ENCODE data around the gene ULK4.

The ULK4 gene

GRCh38 chr3:41961751-41962679 lies at the start of gene ULK4:
Gene ULK4, minus strand, starts transcription at chr3:41962103. Its CDS starts 7,344 bp downstream, at chr3:41954759.
- Histone ChIP-seq H3K4me3 (ENCODE audit: low read length) (peak within 1 kb of the TSS; percentile 96), H3K27me3 (ENCODE audit: control insufficient read depth, insufficient read depth, low read length) (no peaks in the 10 kb centered on the region), H3K9me3 (ENCODE audit: control insufficient read depth, low read depth, low read length) (no peaks in the 10 kb centered on the region), H3K9ac (ENCODE audit: low read length) (peak within 1 kb of the TSS; percentile 85), H3K36me3 (ENCODE audit: control insufficient read depth, low read depth, low read length) (no peaks in the 10 kb centered on the region), H3K27ac (ENCODE audit: low read length) (no peak within 1 kb of the TSS), H3K4me1 (ENCODE audit: control insufficient read depth, low read depth, low read length) (peaks cover 4% of the 10 kb centered on the region)

- Histone ChIP-seq H3K27me3 (ENCODE audit: control insufficient read depth, insufficient read depth, low read length) (peaks cover 21% of the 10 kb centered on the region), H3K27ac (ENCODE audit: low read length) (no peak overlapping the region), H3K36me3 (ENCODE audit: control insufficient read depth, low read depth, low read length) (no peaks in the 10 kb centered on the region), H3K9ac (ENCODE audit: low read length) (no peak overlapping the region), H3K4me1 (ENCODE audit: control insufficient read depth, low read depth, low read length) (peaks cover 13% of the 10 kb centered on the region), H3K4me3 (ENCODE audit: low read length) (no peak overlapping the region), H3K9me3 (ENCODE audit: control insufficient read depth, low read depth, low read length) (no peaks in the 10 kb centered on the region)
These were observed 48.6 kb upstream of the ULK4 start for GRCh38 chr3:42010530-42010929.

- peaks cover 5% of the 10 kb centered on the region for H3K4me1 ChIP-seq (ENCODE audit: control insufficient read depth, low read depth, low read length)
- no peak overlapping the region for H3K27ac ChIP-seq (ENCODE audit: low read length)
- H3K9me3 ChIP-seq (ENCODE audit: control insufficient read depth, low read depth, low read length) = no peaks in the 10 kb centered on the region
- H3K4me3 ChIP-seq (ENCODE audit: low read length) = no peak overlapping the region
- no peak overlapping the region for H3K9ac ChIP-seq (ENCODE audit: low read length)
- peaks cover 14% of the 10 kb centered on the region for H3K27me3 ChIP-seq (ENCODE audit: control insufficient read depth, insufficient read depth, low read length)
- H3K36me3 ChIP-seq (ENCODE audit: control insufficient read depth, low read depth, low read length) = no peaks in the 10 kb centered on the region
These were observed 47.6 kb upstream of the ULK4 start for GRCh38 chr3:42009456-42009855.

GRCh38 chr3:42007785-42008184 lies 45.9 kb upstream of the ULK4 start:
- Histone ChIP-seq H3K9ac (ENCODE audit: low read length) (no peak overlapping the region), H3K27ac (ENCODE audit: low read length) (no peak overlapping the region), H3K4me3 (ENCODE audit: low read length) (no peak overlapping the region), H3K9me3 (ENCODE audit: control insufficient read depth, low read depth, low read length) (no peaks in the 10 kb centered on the region), H3K27me3 (ENCODE audit: control insufficient read depth, insufficient read depth, low read length) (peaks cover 7% of the 10 kb centered on the region), H3K4me1 (ENCODE audit: control insufficient read depth, low read depth, low read length) (peaks cover 4% of the 10 kb centered on the region), H3K36me3 (ENCODE audit: control insufficient read depth, low read depth, low read length) (no peaks in the 10 kb centered on the region)

GRCh38 chr3:42005401-42005800 lies 43.5 kb upstream of the ULK4 start:
- no peak overlapping the region for H3K9ac ChIP-seq (ENCODE audit: low read length)
- H3K9me3 ChIP-seq (ENCODE audit: control insufficient read depth, low read depth, low read length) = no peaks in the 10 kb centered on the region
- H3K36me3 ChIP-seq (ENCODE audit: control insufficient read depth, low read depth, low read length) = no peaks in the 10 kb centered on the region
- H3K27ac ChIP-seq (ENCODE audit: low read length) = no peak overlapping the region
- no peaks in the 10 kb centered on the region for H3K27me3 ChIP-seq (ENCODE audit: control insufficient read depth, insufficient read depth, low read length)
- no peaks in the 10 kb centered on the region for H3K4me1 ChIP-seq (ENCODE audit: control insufficient read depth, low read depth, low read length)
- no peak overlapping the region for H3K4me3 ChIP-seq (ENCODE audit: low read length)

- Histone ChIP-seq H3K9ac (ENCODE audit: low read length) (no peak overlapping the region), H3K36me3 (ENCODE audit: control insufficient read depth, low read depth, low read length) (no peaks in the 10 kb centered on the region), H3K27me3 (ENCODE audit: control insufficient read depth, insufficient read depth, low read length) (no peaks in the 10 kb centered on the region), H3K4me3 (ENCODE audit: low read length) (no peak overlapping the region), H3K4me1 (ENCODE audit: control insufficient read depth, low read depth, low read length) (no peaks in the 10 kb centered on the region), H3K9me3 (ENCODE audit: control insufficient read depth, low read depth, low read length) (no peaks in the 10 kb centered on the region), H3K27ac (ENCODE audit: low read length) (no peak overlapping the region)
These were observed 40.9 kb upstream of the ULK4 start for GRCh38 chr3:42002790-42003189.

GRCh38 chr3:42001777-42002176 lies 39.9 kb upstream of the ULK4 start:
- no peaks in the 10 kb centered on the region for H3K36me3 ChIP-seq (ENCODE audit: control insufficient read depth, low read depth, low read length)
- no peak overlapping the region for H3K27ac ChIP-seq (ENCODE audit: low read length)
- H3K27me3 ChIP-seq (ENCODE audit: control insufficient read depth, insufficient read depth, low read length) = no peaks in the 10 kb centered on the region
- H3K4me1 ChIP-seq (ENCODE audit: control insufficient read depth, low read depth, low read length) = no peaks in the 10 kb centered on the region
- H3K9ac ChIP-seq (ENCODE audit: low read length) = no peak overlapping the region
- no peak overlapping the region for H3K4me3 ChIP-seq (ENCODE audit: low read length)
- no peaks in the 10 kb centered on the region for H3K9me3 ChIP-seq (ENCODE audit: control insufficient read depth, low read depth, low read length)

GRCh38 chr3:41999909-42000308 lies 38.0 kb upstream of the ULK4 start:
- Histone ChIP-seq H3K36me3 (ENCODE audit: control insufficient read depth, low read depth, low read length) (no peaks in the 10 kb centered on the region), H3K4me3 (ENCODE audit: low read length) (no peak overlapping the region), H3K9ac (ENCODE audit: low read length) (no peak overlapping the region), H3K4me1 (ENCODE audit: control insufficient read depth, low read depth, low read length) (no peaks in the 10 kb centered on the region), H3K27me3 (ENCODE audit: control insufficient read depth, insufficient read depth, low read length) (no peaks in the 10 kb centered on the region), H3K9me3 (ENCODE audit: control insufficient read depth, low read depth, low read length) (no peaks in the 10 kb centered on the region), H3K27ac (ENCODE audit: low read length) (no peak overlapping the region)

GRCh38 chr3:41997702-41998550 lies 36.0 kb upstream of the ULK4 start:
- Histone ChIP-seq H3K27me3 (ENCODE audit: control insufficient read depth, insufficient read depth, low read length) (no peaks in the 10 kb centered on the region), H3K9ac (ENCODE audit: low read length) (no peak overlapping the region), H3K36me3 (ENCODE audit: control insufficient read depth, low read depth, low read length) (no peaks in the 10 kb centered on the region), H3K9me3 (ENCODE audit: control insufficient read depth, low read depth, low read length) (no peaks in the 10 kb centered on the region), H3K4me1 (ENCODE audit: control insufficient read depth, low read depth, low read length) (no peaks in the 10 kb centered on the region), H3K4me3 (ENCODE audit: low read length) (no peak overlapping the region), H3K27ac (ENCODE audit: low read length) (no peak overlapping the region)

- no peak overlapping the region for H3K27ac ChIP-seq (ENCODE audit: low read length)
- no peaks in the 10 kb centered on the region for H3K36me3 ChIP-seq (ENCODE audit: control insufficient read depth, low read depth, low read length)
- H3K9me3 ChIP-seq (ENCODE audit: control insufficient read depth, low read depth, low read length) = no peaks in the 10 kb centered on the region
- no peaks in the 10 kb centered on the region for H3K27me3 ChIP-seq (ENCODE audit: control insufficient read depth, insufficient read depth, low read length)
- no peak overlapping the region for H3K9ac ChIP-seq (ENCODE audit: low read length)
- no peak overlapping the region for H3K4me3 ChIP-seq (ENCODE audit: low read length)
- H3K4me1 ChIP-seq (ENCODE audit: control insufficient read depth, low read depth, low read length) = no peaks in the 10 kb centered on the region
These were observed 29.5 kb upstream of the ULK4 start for GRCh38 chr3:41991437-41991836.

- H3K9ac ChIP-seq (ENCODE audit: low read length) = no peak overlapping the region
- no peak overlapping the region for H3K4me3 ChIP-seq (ENCODE audit: low read length)
These were observed 27.6 kb upstream of the ULK4 start for GRCh38 chr3:41989518-41989917.

More at GRCh38 chr3:41989518-41989917, 27.6 kb upstream of the ULK4 start:
- H3K9me3 ChIP-seq (ENCODE audit: control insufficient read depth, low read depth, low read length) = no peaks in the 10 kb centered on the region
- no peak overlapping the region for H3K27ac ChIP-seq (ENCODE audit: low read length)
- H3K36me3 ChIP-seq (ENCODE audit: control insufficient read depth, low read depth, low read length) = no peaks in the 10 kb centered on the region
- H3K27me3 ChIP-seq (ENCODE audit: control insufficient read depth, insufficient read depth, low read length) = no peaks in the 10 kb centered on the region
- no peaks in the 10 kb centered on the region for H3K4me1 ChIP-seq (ENCODE audit: control insufficient read depth, low read depth, low read length)

Measured in iPS-18a (cell line).